H9 (cell line): Measurements from ENCODE around the gene CCNQ. TPM values are rescaled to one million over a fixed set of nuclear protein-coding genes. Genes with fewer than 3 reads are reported as not detected.

ENCODE experiments used
- DNase-seq: peaks from one replicate; pipeline ENCODE4 v3.0.0-alpha.2; 2017
- H2AFZ ChIP-seq: one replicate; pipeline ENCODE4 v1.6.1; 2013; ENCODE audit warnings: mild to moderate bottlenecking, low read length, control low read depth, moderate library complexity
- H2AK5ac ChIP-seq: 2 replicates; pipeline ENCODE4 v1.6.1; 2013; ENCODE audit warnings: low read length, control low read depth, mixed read lengths; ENCODE audit not compliant: insufficient read length
- H2BK120ac ChIP-seq: one replicate; pipeline ENCODE4 v1.6.1; 2013; ENCODE audit warnings: low read depth, mild to moderate bottlenecking, low read length, control low read depth, inconsistent platforms; ENCODE audit not compliant: poor library complexity, severe bottlenecking
- H2BK12ac ChIP-seq: 2 replicates; pipeline ENCODE4 v1.6.1; 2013; ENCODE audit warnings: low read length, control low read depth, mixed read lengths, low read depth; ENCODE audit not compliant: insufficient read length
- H2BK15ac ChIP-seq: 2 replicates; pipeline ENCODE4 v1.6.1; 2013; ENCODE audit warnings: low read depth, low read length, control low read depth
- H2BK20ac ChIP-seq: one replicate; pipeline ENCODE4 v1.6.1; 2013; ENCODE audit warnings: low read depth, mild to moderate bottlenecking, low read length, control low read depth, inconsistent platforms; ENCODE audit not compliant: poor library complexity, severe bottlenecking
- H2BK5ac ChIP-seq: 2 replicates; pipeline ENCODE4 v1.6.1; 2013; ENCODE audit warnings: low read length, control low read depth, mixed read lengths; ENCODE audit not compliant: insufficient read length
- H3K14ac ChIP-seq: 2 replicates; pipeline ENCODE4 v1.6.1; 2013; ENCODE audit warnings: low read length, control low read depth; ENCODE audit not compliant: insufficient read depth
- H3K18ac ChIP-seq: 2 replicates; pipeline ENCODE4 v1.6.1; 2013; ENCODE audit warnings: low read depth, mild to moderate bottlenecking, mixed read lengths, low read length, control low read depth; ENCODE audit not compliant: insufficient read length
- H3K23ac ChIP-seq: 2 replicates; pipeline ENCODE4 v1.6.1; 2013; ENCODE audit warnings: low read length, control low read depth, mixed read lengths, low read depth; ENCODE audit not compliant: insufficient read length
- H3K23me2 ChIP-seq: 2 replicates; pipeline ENCODE4 v1.6.1; 2013; ENCODE audit warnings: low read depth, mild to moderate bottlenecking, mixed read lengths, low read length, control low read depth; ENCODE audit not compliant: insufficient read length, poor library complexity, severe bottlenecking
- H3K27ac ChIP-seq: 2 replicates; pipeline ENCODE4 v1.5.1; 2013; ENCODE audit warnings: low read length, control low read depth, mixed read lengths, low read depth; ENCODE audit not compliant: insufficient read length
- H3K27me3 ChIP-seq: 2 replicates; pipeline ENCODE4 v1.6.1; 2013; ENCODE audit warnings: low read length, control low read depth, inconsistent platforms; ENCODE audit not compliant: insufficient read depth
- H3K4ac ChIP-seq: 2 replicates; pipeline ENCODE4 v1.6.1; 2013; ENCODE audit warnings: low read depth, mild to moderate bottlenecking, control low read depth, inconsistent platforms, low read length, moderate library complexity
- H3K4me1 ChIP-seq: 2 replicates; pipeline ENCODE4 v1.6.1; 2013; ENCODE audit warnings: low read length, control low read depth, inconsistent platforms; ENCODE audit not compliant: insufficient read depth
- H3K4me2 ChIP-seq: 2 replicates; pipeline ENCODE4 v1.6.1; 2013; ENCODE audit warnings: low read length, control low read depth, mixed read lengths; ENCODE audit not compliant: insufficient read length, insufficient read depth
- H3K56ac ChIP-seq: 2 replicates; pipeline ENCODE4 v1.6.1; 2013; ENCODE audit warnings: low read depth, mild to moderate bottlenecking, mixed read lengths, low read length, control low read depth; ENCODE audit not compliant: insufficient read length
- H3K79me1 ChIP-seq: 2 replicates; pipeline ENCODE4 v1.6.1; 2013; ENCODE audit warnings: low read depth, mild to moderate bottlenecking, moderate library complexity, low read length, control low read depth, inconsistent platforms; ENCODE audit not compliant: insufficient read depth, poor library complexity, severe bottlenecking
- H3K79me2 ChIP-seq: 2 replicates; pipeline ENCODE4 v1.6.1; 2013; ENCODE audit warnings: low read length, control low read depth, inconsistent platforms; ENCODE audit not compliant: insufficient read depth
- H3K9ac ChIP-seq: 2 replicates; pipeline ENCODE4 v1.6.1; 2013; ENCODE audit warnings: low read length, control low read depth, mixed read lengths; ENCODE audit not compliant: insufficient read length; ENCODE audit errors: extremely low read depth
- H3K9me3 ChIP-seq: one replicate; pipeline ENCODE4 v1.6.1; 2013; ENCODE audit warnings: low read depth, low read length, inconsistent platforms; ENCODE audit not compliant: control insufficient read depth
- H3T11ph ChIP-seq: one replicate; pipeline ENCODE4 v1.6.1; 2013; ENCODE audit warnings: mild to moderate bottlenecking, low read length, control low read depth, inconsistent platforms
- H4K20me1 ChIP-seq: one replicate; pipeline ENCODE4 v1.6.1; 2013; ENCODE audit not compliant: control insufficient read depth, insufficient read length, insufficient read depth
- H4K5ac ChIP-seq: 2 replicates; pipeline ENCODE4 v1.6.1; 2013; ENCODE audit warnings: low read depth, mild to moderate bottlenecking, mixed read lengths, low read length, control low read depth; ENCODE audit not compliant: insufficient read length
- H4K8ac ChIP-seq: replicated peaks from 2 replicates; pipeline ENCODE4 v1.6.1; 2013; ENCODE audit warnings: low read length, control low read depth, mixed read lengths, low read depth; ENCODE audit not compliant: insufficient read length
- H4K91ac ChIP-seq: 2 replicates; pipeline ENCODE4 v1.6.1; 2013; ENCODE audit warnings: low read depth, mild to moderate bottlenecking, moderate library complexity, mixed read lengths, low read length, control low read depth; ENCODE audit not compliant: insufficient read length
- H3K27ac Mint-ChIP-seq, 3 experiments: 2 replicates in 2 of 3; 3 replicates in 1 of 3; pipeline ENCODE4 v1.8.0; 2020 to 2021; ENCODE audit warnings: mixed read lengths in 3 of 3, mild to moderate bottlenecking in 1 of 3, moderate library complexity in 1 of 3
- H3K27me3 Mint-ChIP-seq: 2 replicates; pipeline ENCODE4 v1.8.0; 2021; ENCODE audit warnings: low read depth, mild to moderate bottlenecking, moderate library complexity, mixed read lengths
- H3K36me3 Mint-ChIP-seq, 3 experiments: 2 replicates in 2 of 3; 3 replicates in 1 of 3; pipeline ENCODE4 v1.8.0; 2020 to 2021; ENCODE audit warnings: low read depth in 3 of 3, mixed read lengths in 3 of 3; ENCODE audit not compliant: insufficient read depth in 1 of 3
- H3K4me1 Mint-ChIP-seq, 2 experiments: 2 replicates each; pipeline ENCODE4 v1.8.0; 2020; ENCODE audit warnings: mixed read lengths in 2 of 2
- H3K4me3 Mint-ChIP-seq, 2 experiments: 2 replicates in 1 of 2; 3 replicates in 1 of 2; pipeline ENCODE4 v1.8.0; 2020 to 2021; ENCODE audit warnings: mild to moderate bottlenecking in 2 of 2, mixed read lengths in 2 of 2, moderate library complexity in 1 of 2
- H3K9me3 Mint-ChIP-seq, 2 experiments: 2 replicates in 1 of 2; 3 replicates in 1 of 2; pipeline ENCODE4 v1.8.0; 2020; ENCODE audit warnings: mild to moderate bottlenecking in 2 of 2, mixed read lengths in 2 of 2, moderate library complexity in 1 of 2
- CTCF ChIP-seq: fragments of 200-600 bp; sonication (generic); conservative IDR thresholded peaks from 3 replicates; pipeline ENCODE4 v1.8.0; 2021; ENCODE audit warnings: antibody characterized with exemption, mild to moderate bottlenecking
- WGBS: extraction: QIAGEN DNeasy Blood & Tissue Kit; methylation state at CpG from one replicate; pipeline ENCODE4 v1.1.7; 2013; ENCODE audit warnings: missing lambda C conversion rate, low lambda C conversion rate, mixed read lengths; ENCODE audit not compliant: insufficient read length; ENCODE audit errors: extremely low coverage; 5-methylcytosine and 5-hydroxymethylcytosine counted together
- total RNA-seq: library from RNA; stranded (reverse); gene quantifications from 2 replicates; pipeline ENCODE4 v1.2.1, GENCODE V29; 2021

Gene CCNQ
- total RNA-seq, 1 experiment from 2014 or later = 18.4 TPM

- Histone ChIP-seq H3K79me2 (no peaks in the 10 kb centered on the region), H3K56ac (no peak overlapping the region), H3K18ac (no peak overlapping the region), H4K20me1 (no peaks in the 10 kb centered on the region), H2BK15ac (no peak overlapping the region), H2BK5ac (no peak overlapping the region), H2BK120ac (no peak overlapping the region), H4K8ac (no peak overlapping the region), H3T11ph (no peak overlapping the region), H2AFZ (no peak overlapping the region), H3K23ac (no peak overlapping the region), H3K9ac (no peak overlapping the region), H3K27ac (no peak overlapping the region), H3K79me1 (no peaks in the 10 kb centered on the region), H2AK5ac (no peak overlapping the region), H3K23me2 (no peaks in the 10 kb centered on the region), H2BK12ac (no peak overlapping the region), H3K9me3 (peaks cover 46% of the 10 kb centered on the region), H3K4me1 (no peaks in the 10 kb centered on the region), H4K5ac (no peak overlapping the region), H3K4me2 (no peak overlapping the region), H2BK20ac (no peak overlapping the region), H4K91ac (no peak overlapping the region), H3K14ac (no peak overlapping the region), H3K27me3 (no peaks in the 10 kb centered on the region), H3K4ac (no peak overlapping the region)
- H3K4me1 Mint-ChIP-seq = no peaks in the 10 kb centered on the region
- no peak overlapping the region; a peak in 1 of 7 replicates for H3K27ac Mint-ChIP-seq
- WGBS = no CpG with 5 or more reads among the region's 19 CpGs
- H3K9me3 Mint-ChIP-seq = peaks cover 70 to 81% of the 10 kb centered on the region in 2 experiments
- H3K27me3 Mint-ChIP-seq = peaks cover 9% of the 10 kb centered on the region; the same call in 1 of the 2 replicates
- H3K4me3 Mint-ChIP-seq = no peak overlapping the region
- no peaks in the 10 kb centered on the region; a peak in 2 of 7 replicates for H3K36me3 Mint-ChIP-seq
- DNase-seq = no peak
- TF ChIP-seq CTCF = no peak
Observed at GRCh38 chrX:153557618-153558355, 41.2 kb downstream of the CCNQ start.
